H1 (cell line): ENCODE measurements around the gene NDC1. TPM values are rescaled to one million over a fixed set of nuclear protein-coding genes. Genes with fewer than 3 reads are reported as not detected.

ENCODE experiments used
- CTCF ChIA-PET: fragments of 300-600 bp; sonication (Branson Sonifier 250); formaldehyde crosslinking; loops from one replicate; lab custom pipeline; 2021; ENCODE audit not compliant: partially characterized antibody; lab: Charles Lee
- POLR2A ChIA-PET: fragments of 300-600 bp; sonication (Branson Sonifier 250); formaldehyde crosslinking; loops from one replicate; lab custom pipeline; 2021; ENCODE audit warnings: inconsistent platforms; ENCODE audit not compliant: partially characterized antibody; lab: Charles Lee
- DNase-seq, 2 experiments: peaks; one replicate each; pipeline versions ENCODE4 v3.0.0 to v3.0.0-alpha.2; 2010 to 2022; ENCODE audit warnings: low spot score in 2 of 2, low read depth in 1 of 2, mixed read lengths in 1 of 2
- FAIRE-seq: peaks from 2 replicates; lab custom pipeline; 2011; peaks lifted over from hg19 to GRCh38; lab: Jason Lieb, UNC
- H2AFZ ChIP-seq: 2 replicates; pipeline ENCODE4 v1.8.1; 2012; ENCODE audit warnings: low read length, inconsistent platforms
- H2AK5ac ChIP-seq: 2 replicates; pipeline ENCODE4 v1.6.1; 2013; ENCODE audit warnings: low read depth, low read length
- H2BK120ac ChIP-seq: replicated peaks from 2 replicates; pipeline ENCODE3; 2013; ENCODE audit warnings: low read depth, low read length, inconsistent platforms
- H2BK12ac ChIP-seq: 2 replicates; pipeline ENCODE4 v1.6.1; 2013; ENCODE audit warnings: low read depth, low read length
- H2BK15ac ChIP-seq: 2 replicates; pipeline ENCODE4 v1.6.1; 2013; ENCODE audit warnings: low read length
- H2BK20ac ChIP-seq: 2 replicates; pipeline ENCODE4 v1.6.1; 2013; ENCODE audit warnings: low read length
- H2BK5ac ChIP-seq: 2 replicates; pipeline ENCODE4 v1.6.1; 2013; ENCODE audit warnings: low read depth, low read length
- H3K14ac ChIP-seq: 2 replicates; pipeline ENCODE4 v1.6.1; 2013; ENCODE audit warnings: inconsistent platforms; ENCODE audit not compliant: insufficient read length
- H3K18ac ChIP-seq: 2 replicates; pipeline ENCODE4 v1.6.1; 2013; ENCODE audit warnings: low read length; ENCODE audit errors: extremely low read depth
- H3K23ac ChIP-seq: 2 replicates; pipeline ENCODE4 v1.6.1; 2013; ENCODE audit warnings: inconsistent platforms; ENCODE audit not compliant: insufficient read length
- H3K23me2 ChIP-seq: 2 replicates; pipeline ENCODE4 v1.6.1; 2013; ENCODE audit warnings: low read depth, low read length
- H3K27ac ChIP-seq: 2 replicates; pipeline ENCODE4 v1.6.1; 2011; ENCODE audit warnings: low read depth, low read length, inconsistent platforms
- H3K27me3 ChIP-seq, 4 experiments: replicated peaks in 1 of 4; 1 replicate in 1 of 4; 2 replicates in 3 of 4; pipeline versions ENCODE4 v1.6.1 to v1.8.1; 2011 to 2013; ENCODE audit warnings: low read length in 3 of 4, mild to moderate bottlenecking in 3 of 4, inconsistent platforms in 2 of 4, mixed read lengths in 2 of 4, moderate library complexity in 1 of 4; ENCODE audit not compliant: control insufficient read depth in 3 of 4, insufficient read depth in 3 of 4; ENCODE audit errors: extremely low read depth in 1 of 4
- H3K36me3 ChIP-seq, 4 experiments: 2 replicates each; pipeline versions ENCODE4 v1.6.1 to v1.8.1; 2011 to 2013; ENCODE audit warnings: mild to moderate bottlenecking in 4 of 4, low read length in 3 of 4, moderate library complexity in 2 of 4, control low read depth in 1 of 4, inconsistent platforms in 1 of 4; ENCODE audit not compliant: insufficient read depth in 4 of 4, control insufficient read depth in 2 of 4
- H3K4ac ChIP-seq: replicated peaks from 2 replicates; pipeline ENCODE3; 2013; ENCODE audit warnings: low read length, low read depth, mixed read lengths, inconsistent platforms; ENCODE audit not compliant: insufficient read length
- H3K4me1 ChIP-seq, 4 experiments: replicated peaks in 1 of 4; 1 replicate in 1 of 4; 2 replicates in 3 of 4; pipeline versions ENCODE4 v1.6.1 to v1.8.1; 2011 to 2013; ENCODE audit warnings: low read length in 3 of 4, inconsistent platforms in 2 of 4, mixed read lengths in 1 of 4; ENCODE audit not compliant: insufficient read depth in 4 of 4, control insufficient read depth in 3 of 4
- H3K4me2 ChIP-seq, 2 experiments: 2 replicates each; pipeline versions ENCODE4 v1.6.1 to v1.8.1; 2011 to 2013; ENCODE audit warnings: low read depth in 2 of 2, low read length in 2 of 2, control low read depth in 1 of 2, inconsistent platforms in 1 of 2, mild to moderate bottlenecking in 1 of 2; ENCODE audit not compliant: insufficient read depth in 1 of 2
- H3K4me3 ChIP-seq, 4 experiments: fragments of 200-600, 300-600 bp in 1 of 4; sonication (generic), shearing (Covaris generic), sonication (Bioruptor Twin) in 1 of 4; 2 replicates each; pipeline versions ENCODE4 v1.5.1 to v1.8.1; 2011 to 2016; ENCODE audit warnings: low read length in 4 of 4, low read depth in 3 of 4, control low read depth in 2 of 4, inconsistent platforms in 2 of 4, mild to moderate bottlenecking in 2 of 4, mixed read lengths in 1 of 4, moderate library complexity in 1 of 4; ENCODE audit not compliant: insufficient read depth in 2 of 4; ENCODE audit errors: extremely low read depth in 1 of 4
- H3K56ac ChIP-seq: replicated peaks from 2 replicates; pipeline ENCODE3; 2013; ENCODE audit warnings: low read depth, mild to moderate bottlenecking, mixed read lengths, low read length, inconsistent platforms; ENCODE audit not compliant: insufficient read length
- H3K79me1 ChIP-seq: 2 replicates; pipeline ENCODE4 v1.6.1; 2013; ENCODE audit warnings: low read depth, low read length, control low read depth
- H3K79me2 ChIP-seq, 2 experiments: 2 replicates each; pipeline versions ENCODE4 v1.6.1 to v1.8.1; 2012 to 2013; ENCODE audit warnings: low read length in 2 of 2, mild to moderate bottlenecking in 2 of 2, inconsistent platforms in 1 of 2; ENCODE audit not compliant: insufficient read depth in 2 of 2, control insufficient read depth in 1 of 2
- H3K9ac ChIP-seq, 4 experiments: replicated peaks in 1 of 4; 1 replicate in 1 of 4; 2 replicates in 3 of 4; pipeline versions ENCODE4 v1.6.1 to v1.8.1; 2011 to 2013; ENCODE audit warnings: low read depth in 3 of 4, low read length in 3 of 4, control low read depth in 2 of 4, mild to moderate bottlenecking in 2 of 4, moderate library complexity in 2 of 4, inconsistent platforms in 1 of 4; ENCODE audit errors: extremely low read depth in 1 of 4
- H3K9me3 ChIP-seq, 2 experiments: 2 replicates each; pipeline versions ENCODE4 v1.6.1 to v1.8.1; 2012 to 2013; ENCODE audit warnings: mild to moderate bottlenecking in 2 of 2, moderate library complexity in 2 of 2, control low read depth in 1 of 2, inconsistent platforms in 1 of 2, low read depth in 1 of 2, low read length in 1 of 2, mixed read lengths in 1 of 2; ENCODE audit not compliant: insufficient read depth in 2 of 2
- H4K20me1 ChIP-seq, 2 experiments: replicated peaks in 1 of 2; 2 replicates each; pipeline versions ENCODE3 to v1.8.1; 2011 to 2013; ENCODE audit warnings: inconsistent platforms in 2 of 2, low read length in 2 of 2, mild to moderate bottlenecking in 1 of 2; ENCODE audit not compliant: insufficient read depth in 2 of 2, control insufficient read depth in 1 of 2
- H4K5ac ChIP-seq: 2 replicates; pipeline ENCODE4 v1.6.1; 2013; ENCODE audit warnings: low read length, low read depth, mixed read lengths, inconsistent platforms; ENCODE audit not compliant: insufficient read length
- H4K8ac ChIP-seq: 2 replicates; pipeline ENCODE4 v1.8.0; 2013; ENCODE audit warnings: mild to moderate bottlenecking, moderate library complexity, low read length, inconsistent platforms; ENCODE audit not compliant: insufficient read depth; ENCODE audit errors: extremely low read depth
- H4K91ac ChIP-seq: replicated peaks from 2 replicates; pipeline ENCODE3; 2013; ENCODE audit warnings: low read length, mixed read lengths, inconsistent platforms; ENCODE audit not compliant: insufficient read length
- ASH2L ChIP-seq: fragments of 200-600, 300-600 bp; sonication (generic); IDR thresholded peaks from one replicate; pipeline ENCODE4 v1.7.1; 2017; ENCODE audit warnings: low read length
- EGR1 ChIP-seq: IDR thresholded peaks from 2 replicates; pipeline ENCODE4 v1.6.1; 2011; ENCODE audit warnings: low read depth, low read length, borderline replicate concordance
- EZH2 ChIP-seq: fragments of 200-600 bp; sonication (generic); IDR thresholded peaks from 2 replicates; pipeline ENCODE4 v1.7.1; 2012; ENCODE audit warnings: low read depth, mild to moderate bottlenecking, moderate library complexity, low read length, inconsistent platforms; ENCODE audit not compliant: severe bottlenecking
- GABPA ChIP-seq: IDR thresholded peaks from 2 replicates; pipeline ENCODE4 v1.6.1; 2011; ENCODE audit warnings: mild to moderate bottlenecking, low read length, moderate library complexity, borderline replicate concordance; ENCODE audit not compliant: insufficient read depth
- HDAC2 ChIP-seq, 2 experiments: fragments of 300-600 bp in 1 of 2; sonication (generic) in 1 of 2; IDR thresholded peaks; 2 replicates each; pipeline ENCODE4 v1.6.1; 2011 to 2012; ENCODE audit warnings: low read depth in 2 of 2, low read length in 2 of 2, mild to moderate bottlenecking in 2 of 2, moderate library complexity in 2 of 2, borderline replicate concordance in 1 of 2, inconsistent platforms in 1 of 2
- JUND ChIP-seq: IDR thresholded peaks from 2 replicates; pipeline ENCODE4 v1.6.1; 2011; ENCODE audit warnings: mild to moderate bottlenecking, improper control_type of control experiment, low read length
- RAD21 ChIP-seq, 2 experiments: IDR thresholded peaks in 1 of 2; conservative IDR thresholded peaks in 1 of 2; 2 replicates each; pipeline ENCODE4 v1.6.1; 2011; ENCODE audit warnings: low read depth in 2 of 2, low read length in 2 of 2, improper control_type of control experiment in 1 of 2, inconsistent platforms in 1 of 2, mild to moderate bottlenecking in 1 of 2, moderate library complexity in 1 of 2
- RXRA ChIP-seq: IDR thresholded peaks from 2 replicates; pipeline ENCODE4 v1.6.1; 2011; ENCODE audit warnings: low read depth, mild to moderate bottlenecking, low read length, moderate library complexity; ENCODE audit not compliant: insufficient read depth
- SP1 ChIP-seq: IDR thresholded peaks from 2 replicates; pipeline ENCODE4 v1.6.1; 2011; ENCODE audit warnings: low read depth, low read length
- polyA plus RNA-seq, 7 experiments: library from polyadenylated mRNA; depleted of rRNA in 3 of 7; stranded (reverse) in 5 of 7; unstranded in 2 of 7; fragments of >200 nt in 5 of 7; fragments of 200-250 nt in 2 of 7; gene quantifications; 1 replicate in 5 of 7; 2 replicates in 1 of 7; 4 replicates in 1 of 7; pipeline versions ENCODE4 v1.2.1 to v1.2.3, GENCODE V29; 2011 to 2013; ENCODE audit warnings: missing spikeins in 2 of 7, mixed read lengths in 2 of 7
- total RNA-seq: library from RNA; stranded (reverse); fragmentation: NEBNext Ultra II Directional; extraction: Animal tissue kit (Norgen Biotek cat#: 25700); gene quantifications from 2 replicates; pipeline ENCODE4 v1.2.1, GENCODE V29; 2021
- TF ChIP-seq, protein P1 (sequence below), 3 experiments: IDR thresholded peaks; 1 replicate in 2 of 3; 2 replicates in 1 of 3; pipeline versions ENCODE4 v1.5.1 to v1.6.1; 2011; ENCODE audit warnings: low read length in 3 of 3, mild to moderate bottlenecking in 3 of 3, inconsistent platforms in 2 of 3, low read depth in 1 of 3, moderate library complexity in 1 of 3; ENCODE audit not compliant: insufficient read depth in 1 of 3; ENCODE audit errors: control extremely low read depth in 1 of 3

NDC1 gene
- total and polyA plus RNA-seq, 2 of the 8 experiments (the other 6 are each of a cell fraction or from before 2014, with no cell fraction given), result 62.9 to 66.1 TPM

DNA sequence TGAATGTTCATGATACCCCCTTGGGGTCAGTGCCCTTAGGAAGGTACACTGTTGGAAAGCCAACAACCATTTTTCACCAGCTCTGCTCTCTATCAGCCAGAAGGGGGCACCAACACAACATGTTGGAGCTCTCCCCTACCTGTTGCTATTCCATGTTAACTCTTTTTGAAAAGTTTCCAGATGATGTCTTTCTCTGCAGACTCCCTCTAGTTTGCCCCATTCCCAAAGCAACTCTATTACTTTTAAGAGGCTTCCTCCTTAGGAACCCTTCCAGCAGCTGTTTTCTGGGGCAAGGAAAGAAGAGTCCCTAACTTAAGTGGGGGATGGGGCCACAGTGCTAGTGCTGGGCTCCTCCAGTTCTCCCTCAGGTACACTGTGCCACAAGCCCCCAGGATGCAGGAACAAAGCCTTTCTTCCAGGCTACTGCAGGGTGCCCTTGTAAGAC is 22.9 kb upstream of the NDC1 start:
- Histone ChIP-seq H3K56ac (no peak overlapping the region), H3K4ac (no peak overlapping the region), H2BK15ac (no peak overlapping the region), H2BK5ac (no peak overlapping the region), H3K79me2 (no peaks in the 10 kb centered on the region), H2AK5ac (no peak overlapping the region), H3K9me3 (no peaks in the 10 kb centered on the region), H3K4me2 (peak overlapping the region in 1 of 2 experiments; percentile 34; a peak in 2 of 4 replicates), H3K23ac (no peak overlapping the region), H2BK120ac (no peak overlapping the region), H3K9ac (no peak overlapping the region), H4K5ac (no peak overlapping the region), H3K36me3 (peaks cover 3 to 13% (median 9%) of the 10 kb centered on the region in 4 experiments; a peak in 5 of 8 replicates), H4K20me1 (no peaks in the 10 kb centered on the region), H2AFZ (no peak overlapping the region), H3K4me1 (peaks cover 0 to 3% (median 0%) of the 10 kb centered on the region in 4 experiments; a peak in 1 of 7 replicates), H3K14ac (no peak overlapping the region), H3K18ac (no peak overlapping the region), H3K23me2 (no peaks in the 10 kb centered on the region), H2BK12ac (no peak overlapping the region), H3K27me3 (no peaks in the 10 kb centered on the region), H4K91ac (no peak overlapping the region), H3K27ac (no peak overlapping the region), H2BK20ac (no peak overlapping the region), H4K8ac (no peak overlapping the region), H3K4me3 (no peak overlapping the region; a peak in 1 of 8 replicates), H3K79me1 (no peaks in the 10 kb centered on the region)
- DNase-seq, result peak in 1 of 2 experiments; percentile 58
- CTCF ChIA-PET, result interaction anchor here (0.6 to 7.8 kb wide), 41 partner anchors 11 to 224 kb away, joined by 3 to 123 read pairs (median 5); partner anchors contain the start of genes DIO1, IFT25, LRRC42 and YIPF1
- FAIRE-seq, result peak; percentile 95
- POLR2A ChIA-PET, result interaction anchor here (0.7 to 2.6 kb wide), 7 partner anchors 10 to 109 kb away, joined by 3 to 8 read pairs (median 4); partner anchors contain the start of genes IFT25 and LRRC42
- TF ChIP-seq EZH2, result no peak
- peak; percentile 39; the same call in 1 of the 2 replicates for TF ChIP-seq SP1
- no peak for TF ChIP-seq GABPA
- 0 out of 4 replicates have a peak, but pooled peaks of 1 of the 2 experiments have one; percentile 17 for TF ChIP-seq HDAC2 (IDR thresholded peaks at IDR 0.05; ENCODE audit: borderline replicate concordance in 1 of 2, low read depth in 2 of 2, low read length in 2 of 2)
- TF ChIP-seq EGR1, result no peak
- TF ChIP-seq RXRA, result no peak
- TF ChIP-seq JUND, result 0 out of 2 replicates have a peak, but pooled peaks have one; percentile 8
- peak; percentile 91 to 92 for TF ChIP-seq RAD21 (IDR thresholded peaks at IDR 0.05 in 1 of 2, conservative IDR thresholded peaks at IDR 0.05 in 1 of 2; ENCODE audit: low read depth in 2 of 2, low read length in 2 of 2)
- TF ChIP-seq ASH2L, result no peak
- TF ChIP-seq, protein P1, sequence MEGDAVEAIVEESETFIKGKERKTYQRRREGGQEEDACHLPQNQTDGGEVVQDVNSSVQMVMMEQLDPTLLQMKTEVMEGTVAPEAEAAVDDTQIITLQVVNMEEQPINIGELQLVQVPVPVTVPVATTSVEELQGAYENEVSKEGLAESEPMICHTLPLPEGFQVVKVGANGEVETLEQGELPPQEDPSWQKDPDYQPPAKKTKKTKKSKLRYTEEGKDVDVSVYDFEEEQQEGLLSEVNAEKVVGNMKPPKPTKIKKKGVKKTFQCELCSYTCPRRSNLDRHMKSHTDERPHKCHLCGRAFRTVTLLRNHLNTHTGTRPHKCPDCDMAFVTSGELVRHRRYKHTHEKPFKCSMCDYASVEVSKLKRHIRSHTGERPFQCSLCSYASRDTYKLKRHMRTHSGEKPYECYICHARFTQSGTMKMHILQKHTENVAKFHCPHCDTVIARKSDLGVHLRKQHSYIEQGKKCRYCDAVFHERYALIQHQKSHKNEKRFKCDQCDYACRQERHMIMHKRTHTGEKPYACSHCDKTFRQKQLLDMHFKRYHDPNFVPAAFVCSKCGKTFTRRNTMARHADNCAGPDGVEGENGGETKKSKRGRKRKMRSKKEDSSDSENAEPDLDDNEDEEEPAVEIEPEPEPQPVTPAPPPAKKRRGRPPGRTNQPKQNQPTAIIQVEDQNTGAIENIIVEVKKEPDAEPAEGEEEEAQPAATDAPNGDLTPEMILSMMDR (IDR thresholded peaks at IDR 0.05; ENCODE audit: control extremely low read depth in 1 of 3, insufficient read depth in 1 of 3, low read depth in 1 of 3, low read length in 3 of 3), result peak; percentile 46 to 93 (median 85)
